ENCODE results near the gene MYO1E. TPM values are rescaled to one million over a fixed set of nuclear protein-coding genes. Genes with fewer than 3 reads are reported as not detected.

MYO1E gene
- total RNA-seq, 2 donors from 2014 or later: 252 to 329 TPM

DNA sequence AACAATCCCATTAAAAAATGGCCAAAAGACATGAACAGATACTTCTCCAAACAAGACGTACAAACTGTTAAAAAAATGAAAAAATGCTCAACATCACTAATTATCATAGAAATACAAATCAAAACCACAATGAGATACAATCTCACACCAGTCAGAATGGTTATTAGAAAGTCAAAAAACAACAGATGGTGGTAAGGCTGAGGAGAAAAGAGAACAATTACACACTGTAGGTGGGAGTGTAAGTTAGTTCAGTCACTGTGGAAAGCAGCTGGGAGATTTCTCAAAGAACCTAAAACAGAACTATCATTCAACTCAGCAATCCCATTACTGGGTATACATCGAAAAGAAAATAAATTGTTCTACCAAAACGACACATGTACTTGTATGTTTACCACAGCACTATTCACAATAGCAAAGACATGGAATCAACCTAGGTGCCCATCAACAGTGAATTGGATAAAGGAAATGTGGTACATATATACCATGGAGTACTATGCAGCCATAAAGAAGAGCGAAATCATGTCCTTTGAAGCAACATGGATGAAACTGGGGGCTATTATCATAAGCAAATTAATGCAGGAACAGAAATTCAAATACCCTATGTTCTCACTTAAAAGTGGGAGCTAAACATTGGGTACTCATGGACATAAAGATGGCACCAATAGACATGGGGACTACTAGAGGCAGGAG lies 51.5 kb downstream of the MYO1E start:
- no peaks in the 10 kb centered on the region for H3K36me3 ChIP-seq
- H3K27me3 ChIP-seq: no peaks in the 10 kb centered on the region
- H3K27ac ChIP-seq: no peak overlapping the region
- no peak overlapping the region for H3K9ac ChIP-seq (ENCODE audit: low read depth in 2 of 2, low read length in 2 of 2)
- H3K4me1 ChIP-seq: peaks cover 4% of the 10 kb centered on the region
- no peaks in the 10 kb centered on the region for H3K9me3 ChIP-seq
- DNase-seq: no peak
- TF ChIP-seq, protein P1, sequence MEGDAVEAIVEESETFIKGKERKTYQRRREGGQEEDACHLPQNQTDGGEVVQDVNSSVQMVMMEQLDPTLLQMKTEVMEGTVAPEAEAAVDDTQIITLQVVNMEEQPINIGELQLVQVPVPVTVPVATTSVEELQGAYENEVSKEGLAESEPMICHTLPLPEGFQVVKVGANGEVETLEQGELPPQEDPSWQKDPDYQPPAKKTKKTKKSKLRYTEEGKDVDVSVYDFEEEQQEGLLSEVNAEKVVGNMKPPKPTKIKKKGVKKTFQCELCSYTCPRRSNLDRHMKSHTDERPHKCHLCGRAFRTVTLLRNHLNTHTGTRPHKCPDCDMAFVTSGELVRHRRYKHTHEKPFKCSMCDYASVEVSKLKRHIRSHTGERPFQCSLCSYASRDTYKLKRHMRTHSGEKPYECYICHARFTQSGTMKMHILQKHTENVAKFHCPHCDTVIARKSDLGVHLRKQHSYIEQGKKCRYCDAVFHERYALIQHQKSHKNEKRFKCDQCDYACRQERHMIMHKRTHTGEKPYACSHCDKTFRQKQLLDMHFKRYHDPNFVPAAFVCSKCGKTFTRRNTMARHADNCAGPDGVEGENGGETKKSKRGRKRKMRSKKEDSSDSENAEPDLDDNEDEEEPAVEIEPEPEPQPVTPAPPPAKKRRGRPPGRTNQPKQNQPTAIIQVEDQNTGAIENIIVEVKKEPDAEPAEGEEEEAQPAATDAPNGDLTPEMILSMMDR (IDR thresholded peaks at IDR 0.05): no peak
- no peak overlapping the region for H3K4me3 ChIP-seq
- intact Hi-C loops (cut with DNase I): no loop called here

DNA sequence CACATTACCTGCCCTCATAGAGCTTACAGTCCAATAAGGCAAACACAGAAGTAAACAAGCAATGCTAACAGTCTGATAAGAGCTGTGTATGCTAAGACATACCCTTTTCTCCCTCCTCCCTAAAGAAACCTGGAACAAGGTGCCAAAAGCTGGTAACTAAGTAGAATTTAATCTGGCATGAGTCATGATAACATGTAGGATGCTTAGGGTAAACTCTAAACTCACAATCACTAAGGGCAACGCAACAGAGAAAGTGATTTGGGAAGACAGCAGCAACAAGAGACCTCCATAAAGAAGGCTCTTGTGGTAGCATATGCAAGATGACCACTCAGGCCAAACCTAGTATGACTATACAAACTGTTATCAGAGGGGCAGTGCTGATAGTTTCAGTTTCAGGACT lies 55.5 kb downstream of the MYO1E start:
- H3K36me3 ChIP-seq: no peaks in the 10 kb centered on the region
- no peaks in the 10 kb centered on the region for H3K27me3 ChIP-seq
- H3K27ac ChIP-seq: no peak overlapping the region
- no peak overlapping the region for H3K9ac ChIP-seq (ENCODE audit: low read depth in 2 of 2, low read length in 2 of 2)
- TF ChIP-seq, protein P1 (IDR thresholded peaks at IDR 0.05): no peak
- H3K4me3 ChIP-seq: no peak overlapping the region
- intact Hi-C loops (cut with DNase I): no loop called here
- H3K4me1 ChIP-seq: peaks cover 15% of the 10 kb centered on the region
- H3K9me3 ChIP-seq: no peaks in the 10 kb centered on the region
- DNase-seq: no peak

DNA sequence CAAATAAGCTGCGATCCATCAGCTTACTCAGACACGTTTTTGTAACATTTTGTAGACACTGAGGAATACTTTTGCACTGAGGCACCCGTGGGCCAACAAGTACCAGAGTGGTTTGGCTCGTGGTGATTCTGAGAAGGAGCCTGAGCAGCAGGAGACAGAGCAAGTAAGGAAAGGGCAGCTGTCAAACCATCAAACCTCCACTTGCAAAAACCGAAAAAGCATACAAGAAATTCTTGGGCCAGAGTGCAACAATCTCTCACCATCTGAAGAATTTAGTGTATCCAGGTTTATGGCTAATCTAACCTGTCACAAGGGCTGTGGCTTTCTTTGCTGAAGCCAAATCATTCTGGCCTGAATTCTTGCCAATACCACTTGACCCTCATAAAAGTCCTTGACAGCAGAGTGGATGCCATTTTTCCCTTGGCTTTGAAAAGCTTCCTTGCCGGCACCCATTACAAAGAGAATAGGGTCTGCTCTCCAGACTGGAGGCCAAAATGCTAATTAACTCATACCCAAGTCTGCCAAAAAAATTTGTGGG lies 56.7 kb downstream of the MYO1E start:
- Histone ChIP-seq H3K27me3 (no peaks in the 10 kb centered on the region), H3K27ac (no peak overlapping the region), H3K9me3 (no peaks in the 10 kb centered on the region), H3K4me1 (peaks cover 15% of the 10 kb centered on the region), H3K36me3 (no peaks in the 10 kb centered on the region), H3K9ac (ENCODE audit: low read depth in 2 of 2, low read length in 2 of 2) (peak overlapping the region in 1 of 2 donors; percentile 35), H3K4me3 (no peak overlapping the region)
- intact Hi-C loops (cut with DNase I): no loop called here
- peak; percentile 75 for DNase-seq
- TF ChIP-seq, protein P1 (IDR thresholded peaks at IDR 0.05): no peak

DNA sequence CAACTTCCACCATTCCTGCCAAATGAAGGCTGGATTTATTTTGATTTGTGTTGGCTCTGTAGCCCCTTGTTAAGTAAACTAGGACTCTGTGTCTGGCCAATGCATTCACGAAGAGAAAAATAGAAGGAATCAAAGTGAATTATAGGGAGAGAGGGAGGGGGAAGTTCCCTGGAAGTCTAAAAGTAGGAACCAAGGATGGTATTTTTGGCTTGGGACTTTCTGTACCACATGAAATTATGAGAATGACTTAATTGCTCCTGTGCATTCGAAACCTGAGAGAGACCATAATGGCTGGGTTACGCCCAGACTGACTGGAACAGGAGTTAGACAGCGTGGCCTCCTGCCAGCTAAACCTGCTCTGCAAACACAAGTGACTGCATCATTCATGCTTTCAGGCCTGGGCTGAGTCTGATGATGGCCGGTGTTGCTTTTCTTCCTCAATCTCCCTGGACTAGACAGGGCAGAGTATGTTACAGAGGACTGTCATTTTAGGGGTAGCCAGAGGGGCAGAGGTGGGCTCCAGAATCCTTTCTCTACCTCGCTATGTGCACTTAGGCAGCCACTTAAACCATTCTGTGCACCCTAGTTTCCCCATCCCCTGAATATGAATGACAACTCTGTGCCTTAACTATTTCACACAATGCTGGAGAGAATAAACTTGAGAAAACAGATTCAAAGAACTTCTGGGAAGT lies 58.9 kb downstream of the MYO1E start:
- TF ChIP-seq, protein P1 (IDR thresholded peaks at IDR 0.05): no peak
- DNase-seq: peak; percentile 95
- no peaks in the 10 kb centered on the region for H3K36me3 ChIP-seq
- peak overlapping the region in 1 of 2 donors; percentile 41 for H3K9ac ChIP-seq (ENCODE audit: low read depth in 2 of 2, low read length in 2 of 2)
- no peaks in the 10 kb centered on the region for H3K9me3 ChIP-seq
- no peak overlapping the region for H3K4me3 ChIP-seq
- H3K27me3 ChIP-seq: no peaks in the 10 kb centered on the region
- intact Hi-C loops (cut with DNase I): no loop called here
- H3K27ac ChIP-seq: peak overlapping the region; percentile 51
- peaks cover 15% of the 10 kb centered on the region for H3K4me1 ChIP-seq

DNA sequence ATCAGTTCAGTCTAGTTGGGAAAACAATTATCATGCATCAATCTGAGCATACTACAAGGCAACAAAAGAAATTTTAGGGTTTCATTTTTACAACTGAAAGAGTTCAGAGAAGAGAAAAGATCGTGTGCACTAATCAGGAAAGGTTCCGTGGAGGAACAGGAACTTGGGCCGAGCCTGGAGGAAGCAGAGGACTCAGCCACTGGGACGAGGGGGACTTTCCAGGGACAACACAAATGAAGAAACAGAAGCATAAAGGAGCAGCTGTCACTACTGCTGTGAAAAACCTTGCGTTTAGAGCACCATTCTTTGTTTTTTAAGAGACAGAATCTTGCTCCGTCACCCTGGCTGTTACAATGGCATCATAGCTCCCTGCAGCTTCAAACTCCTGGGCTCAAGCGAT lies 60.5 kb downstream of the MYO1E start:
- H3K27ac ChIP-seq: no peak overlapping the region
- no peak overlapping the region for H3K4me3 ChIP-seq
- H3K9me3 ChIP-seq: no peaks in the 10 kb centered on the region
- DNase-seq: no peak
- H3K36me3 ChIP-seq: no peaks in the 10 kb centered on the region
- no peaks in the 10 kb centered on the region for H3K27me3 ChIP-seq
- peaks cover 15% of the 10 kb centered on the region for H3K4me1 ChIP-seq
- intact Hi-C loops (cut with DNase I): no loop called here
- TF ChIP-seq, protein P1 (IDR thresholded peaks at IDR 0.05): no peak
- no peak overlapping the region for H3K9ac ChIP-seq (ENCODE audit: low read depth in 2 of 2, low read length in 2 of 2)
